Activated CD8-positive, alpha-beta memory T cell treated with anti-CD3 and anti-CD28 coated beads, Interleukin-2, amount 50 U/mL, for 48 hours (primary cell): ENCODE measurements around the gene DCTD.

ENCODE experiments used
- DNase-seq: peaks from one replicate; pipeline ENCODE4 v3.0.0-alpha.2; 2020

The DCTD gene

GRCh38 chr4:182869697-182870096 is 47.5 kb downstream of the DCTD start:
- DNase-seq: no peak

GRCh38 chr4:182866746-182867145 is 50.4 kb downstream of the DCTD start:
- DNase-seq: no peak

GRCh38 chr4:182863501-182863900 is 53.7 kb downstream of the DCTD start:
- no peak for DNase-seq

- no peak for DNase-seq
These were observed 54.3 kb downstream of the DCTD start for GRCh38 chr4:182862921-182863320.

DNA sequence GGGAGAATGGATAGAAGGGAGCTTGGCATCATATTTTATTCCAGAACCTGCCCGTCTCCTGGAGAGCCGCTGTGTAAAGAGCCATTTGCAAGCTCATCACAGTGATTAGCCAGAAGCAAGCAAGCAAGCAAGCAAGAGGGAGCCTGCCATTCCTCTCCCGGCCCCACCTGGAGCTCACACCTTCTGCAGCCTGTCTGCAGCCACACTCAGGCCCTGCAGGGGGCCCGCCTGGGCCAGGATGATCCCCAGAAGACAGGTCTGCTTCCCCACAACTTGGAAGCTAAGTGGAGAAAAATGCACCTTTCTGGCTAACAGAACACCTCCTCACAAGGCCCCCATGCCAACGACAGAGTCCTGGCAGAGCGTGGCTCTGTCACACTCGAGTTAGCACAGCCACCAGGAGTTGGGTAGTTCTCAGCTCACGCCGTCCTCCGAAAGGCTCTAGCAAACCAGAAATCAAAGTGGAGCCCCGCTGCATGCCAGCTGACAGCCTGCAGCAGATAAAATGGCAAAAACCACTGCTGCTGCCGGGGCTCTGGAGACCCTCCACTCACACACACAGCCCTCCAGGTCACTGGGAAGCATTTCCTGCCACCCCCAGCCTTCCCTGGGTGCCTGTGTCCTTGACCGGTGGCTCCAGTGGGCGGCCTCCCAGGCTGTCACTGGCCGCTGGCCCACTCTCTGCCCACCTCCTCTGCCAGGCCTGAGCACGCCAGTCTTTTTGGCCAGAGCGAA is 54.9 kb downstream of the DCTD start:
- DNase-seq: no peak

DNA sequence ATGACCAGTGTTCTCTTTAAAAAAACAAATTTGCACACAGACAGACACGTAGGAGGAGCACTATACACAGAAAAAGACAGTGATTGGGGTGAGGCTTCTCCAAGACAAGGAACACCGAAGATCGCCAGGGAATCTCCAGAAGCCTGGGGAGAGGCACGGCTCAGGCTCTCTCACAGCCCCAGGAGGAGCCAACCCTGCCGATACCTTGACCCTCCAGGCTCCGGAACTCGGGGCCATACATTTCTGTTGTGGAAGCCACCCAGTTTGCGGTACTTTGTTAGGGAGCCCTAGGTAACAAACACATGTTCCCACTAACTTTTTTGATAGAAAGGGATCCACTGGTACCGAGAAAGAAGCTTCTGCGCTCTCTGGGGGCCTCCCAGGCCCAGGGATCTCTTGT is 55.8 kb downstream of the DCTD start:
- no peak for DNase-seq

DNA sequence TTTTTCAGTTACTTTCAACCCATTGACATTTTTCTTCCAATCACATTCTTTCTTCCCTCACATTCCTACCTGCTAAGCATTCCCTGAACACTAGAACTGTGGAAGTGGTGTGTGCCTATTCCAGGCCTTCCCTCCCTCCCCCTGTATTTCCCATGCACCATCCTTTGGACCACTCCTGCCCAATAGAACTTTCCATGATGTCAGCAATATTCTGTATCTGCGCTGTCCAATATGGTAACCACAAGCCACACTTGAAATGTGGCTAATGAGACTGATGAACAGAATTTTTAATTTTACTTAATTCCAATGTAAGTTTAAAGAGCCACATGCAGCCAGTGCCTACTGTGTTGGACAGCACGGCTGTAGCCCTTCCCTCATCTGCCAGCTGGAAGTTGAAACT is 57.5 kb downstream of the DCTD start:
- DNase-seq: no peak

DNA sequence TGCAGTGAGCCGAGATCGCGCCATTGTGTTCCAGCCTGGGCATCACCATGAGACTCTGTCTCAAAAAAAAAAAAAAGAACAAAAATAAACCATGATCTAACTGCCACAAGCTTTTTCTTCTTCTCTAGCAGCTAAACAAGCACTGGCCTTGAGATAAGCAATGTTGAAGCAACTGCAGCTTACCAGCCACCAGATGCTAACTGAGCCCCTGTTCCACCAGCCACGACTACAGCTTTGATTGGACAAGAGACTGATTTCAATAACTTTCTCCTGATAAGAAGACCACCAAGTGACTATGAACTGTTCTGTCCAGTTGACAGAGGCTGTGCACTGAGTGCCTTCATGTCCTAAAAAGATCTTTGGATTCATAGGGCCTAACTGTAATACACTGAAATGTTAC is 58.5 kb downstream of the DCTD start:
- no peak for DNase-seq

DNA sequence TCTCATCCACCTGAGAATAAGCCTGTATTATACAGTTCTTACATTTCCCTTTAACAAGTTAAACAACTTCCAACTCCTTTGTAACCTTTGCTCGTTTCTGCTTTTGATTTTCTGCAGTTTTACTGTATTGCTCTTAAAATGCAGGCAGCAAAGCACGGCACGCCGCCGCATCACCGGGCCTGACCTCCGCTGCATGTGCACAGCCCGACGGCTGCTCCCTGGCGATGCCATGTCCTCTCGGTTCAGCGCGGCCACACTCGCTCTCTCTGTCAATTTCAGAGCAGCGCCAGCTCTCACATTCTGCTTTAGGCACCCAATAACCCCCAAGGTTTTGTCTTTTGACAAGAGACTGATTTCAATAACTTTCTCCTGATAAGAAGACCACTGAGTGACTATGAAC is 60.3 kb downstream of the DCTD start:
- no peak for DNase-seq

GRCh38 chr4:182855877-182856276 is 61.3 kb downstream of the DCTD start:
- DNase-seq: no peak

DNA sequence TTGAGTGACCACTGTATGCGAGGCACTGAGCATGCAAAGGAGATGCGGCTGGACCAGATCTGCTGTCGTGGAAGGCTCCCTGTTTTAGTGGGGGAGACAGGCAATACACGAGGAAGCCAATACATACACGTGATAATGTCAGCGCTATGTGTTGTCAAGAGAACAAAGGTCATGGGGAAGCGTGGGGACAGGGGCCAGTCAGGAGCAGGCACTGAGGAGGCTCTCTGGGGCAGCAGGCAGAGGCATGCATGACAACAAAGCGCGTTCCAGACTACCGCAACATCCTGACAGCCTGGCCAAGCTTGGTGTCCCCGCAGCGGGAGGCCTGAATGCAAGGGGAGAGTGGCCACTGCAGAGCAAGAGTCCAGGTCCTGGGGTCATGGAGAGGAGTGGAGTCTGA is 61.9 kb downstream of the DCTD start:
- no peak for DNase-seq

GRCh38 chr4:182854466-182854865 is 62.7 kb downstream of the DCTD start:
- DNase-seq: no peak

DNA sequence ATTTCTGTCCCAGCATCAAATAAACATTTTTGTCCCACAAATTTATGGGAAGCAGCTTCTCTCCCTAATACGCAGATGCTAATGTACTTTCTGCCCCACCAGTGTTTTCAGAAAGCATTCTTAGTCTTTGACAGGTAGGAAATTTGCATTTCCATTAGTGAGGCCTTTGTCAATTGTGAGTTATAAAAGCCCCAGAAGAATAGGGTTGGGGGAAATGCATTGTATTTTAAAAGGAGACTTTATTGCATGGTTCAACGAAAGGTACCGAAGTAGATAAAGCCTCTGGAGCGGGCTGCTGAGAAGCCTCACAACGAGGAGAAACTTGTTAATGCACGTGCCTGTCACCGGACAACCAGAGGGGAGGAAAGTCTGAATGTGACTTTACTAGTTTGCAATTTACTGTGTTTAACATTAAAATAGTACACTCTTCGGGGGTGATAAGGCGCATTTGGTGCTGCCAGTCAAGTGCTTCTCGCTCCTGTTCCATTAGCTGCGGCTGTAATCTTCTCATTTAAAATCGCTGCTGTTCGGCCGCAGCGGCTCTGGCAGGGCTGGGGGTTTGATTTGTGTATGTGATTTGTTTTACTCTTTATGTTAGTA is 63.4 kb downstream of the DCTD start:
- no peak for DNase-seq

DNA sequence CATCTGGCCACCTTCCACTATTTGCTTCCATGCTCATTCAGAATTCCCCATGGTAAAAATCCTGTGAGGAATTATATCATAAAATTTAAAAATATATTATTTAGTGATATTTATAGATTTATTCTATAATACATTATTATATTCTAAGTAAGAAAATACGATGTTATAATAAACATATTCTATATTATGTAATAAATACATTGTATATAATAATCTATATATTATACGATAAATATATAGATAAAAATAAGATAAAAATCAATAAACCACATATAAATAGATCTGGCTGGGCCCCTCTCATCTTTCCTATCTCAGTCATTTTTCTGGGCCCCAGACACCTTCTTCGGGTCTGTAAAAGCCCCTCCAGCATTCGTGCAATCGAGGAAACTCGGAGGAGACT is 68.5 kb downstream of the DCTD start:
- no peak for DNase-seq

GRCh38 chr4:182847576-182848450 is 69.4 kb downstream of the DCTD start:
- no peak for DNase-seq

DNA sequence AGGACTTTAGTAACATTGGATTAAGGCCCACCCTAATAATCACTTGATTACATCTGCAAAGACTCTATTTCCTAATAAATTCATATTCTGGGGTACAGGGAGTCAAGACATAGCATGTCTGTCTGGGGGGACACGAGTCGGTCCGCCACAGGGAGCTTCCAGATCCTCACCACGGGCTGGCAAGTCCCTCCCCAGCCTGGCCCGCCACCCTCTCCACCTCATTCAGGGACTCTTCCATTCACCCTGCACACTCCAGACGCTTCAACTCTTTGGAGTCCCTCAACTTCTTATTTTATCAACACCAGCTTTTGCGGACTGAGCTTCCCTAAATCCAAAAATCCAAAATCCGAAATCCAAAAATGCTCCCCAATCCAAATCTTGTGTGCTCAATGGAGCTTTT is 71.2 kb downstream of the DCTD start:
- DNase-seq: no peak

GRCh38 chr4:182845618-182846017 is 71.6 kb downstream of the DCTD start:
- DNase-seq: no peak

GRCh38 chr4:182843808-182844325 is 73.3 kb downstream of the DCTD start:
- no peak for DNase-seq

DNA sequence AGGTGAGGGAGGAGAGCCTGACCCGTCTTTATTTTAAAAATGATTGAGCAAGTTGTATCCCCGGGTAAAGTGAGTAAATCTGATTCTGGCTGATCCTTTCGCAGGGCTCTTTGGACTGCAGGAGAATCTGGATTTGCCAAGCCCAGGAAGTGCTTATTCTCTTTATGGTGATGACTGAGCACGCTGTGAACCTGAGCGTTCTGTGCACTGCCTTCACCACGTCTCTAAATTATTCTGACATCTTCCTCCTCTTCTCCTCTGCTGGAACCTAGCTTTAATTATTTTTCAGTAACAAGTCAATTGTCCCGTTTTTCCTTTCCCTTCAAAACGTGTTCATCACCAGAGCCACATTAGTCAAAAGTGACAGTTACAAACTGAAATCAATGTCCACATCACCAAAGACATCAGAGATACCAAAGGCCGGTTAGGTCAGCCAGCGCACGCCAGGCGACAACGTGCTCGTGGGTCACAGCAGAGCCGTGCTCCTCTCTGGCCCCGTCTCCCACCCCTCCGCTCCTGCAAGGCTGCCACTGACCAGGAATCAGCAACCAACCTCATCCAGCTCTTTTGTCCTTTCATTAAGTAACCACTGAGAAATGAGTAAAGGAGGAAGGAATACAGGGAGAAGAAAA is 74.3 kb downstream of the DCTD start:
- DNase-seq: no peak

GRCh38 chr4:182842104-182842600 is 75.0 kb downstream of the DCTD start:
- DNase-seq: no peak

DNA sequence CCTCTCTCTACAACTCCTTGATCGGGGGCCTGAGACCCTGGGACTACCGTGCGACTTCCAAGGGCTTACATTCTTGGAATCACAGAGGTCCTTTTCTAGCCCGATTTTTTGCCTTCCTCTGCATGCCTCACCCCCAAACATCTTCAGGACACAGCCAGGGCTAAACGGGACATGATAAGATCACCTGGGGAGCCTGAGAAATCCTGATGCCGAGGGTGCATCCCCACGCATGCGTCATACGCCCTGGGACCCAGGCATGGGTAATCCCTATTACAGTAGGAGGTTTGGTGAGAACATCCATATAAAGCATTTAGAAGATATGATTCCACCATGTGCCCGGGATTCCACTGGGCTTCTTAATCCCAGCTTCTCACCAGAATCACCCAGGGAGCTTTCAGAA is 77.1 kb downstream of the DCTD start:
- DNase-seq: no peak
